PC-3 (cell line): ENCODE data around the gene NEGR1. TPM values are rescaled to one million over a fixed set of nuclear protein-coding genes. Genes with fewer than 3 reads are reported as not detected.
"Not testable (repeated sequence)": the region's sequence is repeated elsewhere in the genome, so short reads cannot be mapped to it uniquely, and the experiment has no call there.

Source experiments
- ATAC-seq: fragments of 200-7000 bp; cut with Tn5 transposase; 2 replicates; pipeline ENCODE4 v1.9.1; 2020; ENCODE audit warnings: mild to moderate bottlenecking, moderate library complexity
- BruUV-seq: library from RNA; stranded (reverse); fragments of 400-500 nt; replicated peaks from 2 replicates; lab custom pipeline; 2021; lab: Mats Ljungman, UMichigan
- CTCF ChIA-PET: fragments of 300-600 bp; sonication (Branson Sonifier 250); formaldehyde crosslinking; loops from one replicate; lab custom pipeline; 2022; ENCODE audit warnings: antibody characterized with exemption; lab: Charles Lee
- POLR2A ChIA-PET: fragments of 300-600 bp; sonication (Branson Sonifier 250); formaldehyde crosslinking; loops from one replicate; lab custom pipeline; 2022; ENCODE audit warnings: antibody characterized with exemption; ENCODE audit not compliant: unreplicated experiment; lab: Charles Lee
- DNase-seq: peaks from one replicate; pipeline ENCODE4 v3.0.0-alpha.2; 2015
- H2AFZ ChIP-seq: fragments of 300-600 bp; sonication (generic); 2 replicates; pipeline ENCODE4 v1.6.0; 2016; ENCODE audit warnings: antibody characterized with exemption, low read length
- H3F3A ChIP-seq: fragments of 300-600 bp; sonication (generic); one replicate; pipeline ENCODE4 v1.6.0; 2017; ENCODE audit warnings: antibody characterized with exemption, low read length, control low read depth, mild to moderate bottlenecking; ENCODE audit not compliant: unreplicated experiment
- H3K27ac ChIP-seq: fragments of 300-600 bp; sonication (generic); 2 replicates; pipeline ENCODE4 v1.5.1; 2016; ENCODE audit warnings: mild to moderate bottlenecking, low read length
- H3K27me3 ChIP-seq: fragments of 300-600 bp; sonication (generic); 2 replicates; pipeline ENCODE4 v1.6.1; 2016; ENCODE audit warnings: low read length, mixed read lengths
- H3K36me3 ChIP-seq: fragments of 300-600 bp; sonication (generic); 2 replicates; pipeline ENCODE4 v1.6.1; 2016; ENCODE audit warnings: low read depth, mixed run types, low read length, mixed read lengths
- H3K4me1 ChIP-seq: fragments of 300-600 bp; sonication (generic); 2 replicates; pipeline ENCODE4 v1.5.1; 2016; ENCODE audit warnings: low read length; ENCODE audit not compliant: insufficient read depth
- H3K4me2 ChIP-seq: fragments of 300-600 bp; sonication (generic); 2 replicates; pipeline ENCODE4 v1.6.0; 2016; ENCODE audit warnings: low read length
- H3K4me3 ChIP-seq: fragments of 300-600 bp; sonication (generic); 2 replicates; pipeline ENCODE4 v1.5.1; 2016; ENCODE audit warnings: mild to moderate bottlenecking, low read length, mixed read lengths
- H3K79me2 ChIP-seq: fragments of 300-600 bp; sonication (generic); 2 replicates; pipeline ENCODE4 v1.6.1; 2017; ENCODE audit warnings: low read length, mixed read lengths
- H3K9ac ChIP-seq: fragments of 300-600 bp; sonication (generic); 2 replicates; pipeline ENCODE4 v1.6.0; 2016; ENCODE audit warnings: mild to moderate bottlenecking, low read length
- H3K9me2 ChIP-seq: fragments of 300-600 bp; sonication (generic); replicated peaks from 2 replicates; pipeline ENCODE4 v1.6.1; 2016; ENCODE audit warnings: mixed run types, low read length, mixed read lengths
- H3K9me3 ChIP-seq: fragments of 300-600 bp; sonication (generic); 2 replicates; pipeline ENCODE4 v1.6.1; 2016; ENCODE audit warnings: low read length, mixed read lengths
- H4K20me1 ChIP-seq: fragments of 300-600 bp; sonication (generic); 2 replicates; pipeline ENCODE4 v1.6.1; 2016; ENCODE audit warnings: low read length, mixed read lengths
- EZH2 ChIP-seq: fragments of 300-600 bp; sonication (generic); IDR thresholded peaks from one replicate; pipeline ENCODE4 v1.6.1; 2017; ENCODE audit warnings: antibody characterized with exemption, mild to moderate bottlenecking, low read length; ENCODE audit not compliant: unreplicated experiment
- EZH2phosphoT487 ChIP-seq: fragments of 300-600 bp; sonication (generic); IDR thresholded peaks from 2 replicates; pipeline ENCODE4 v1.6.1; 2018; ENCODE audit warnings: mild to moderate bottlenecking, antibody characterized with exemption, low read length, borderline replicate concordance
- intact Hi-C: fragments of 100-400 bp; cut with micrococcal nuclease; formaldehyde crosslinking; loops from 2 replicates; pipeline ENCODE4 v1.9.0; 2023
- total RNA-seq: library from RNA; depleted of rRNA; stranded (reverse); fragments of >200 nt; gene quantifications from 2 replicates; pipeline ENCODE4 v1.2.3, GENCODE V29; 2014
- TF ChIP-seq, protein P1 (sequence below): fragments of 300-600 bp; sonication (generic); conservative IDR thresholded peaks from 2 replicates; pipeline ENCODE4 v1.5.1; 2017; ENCODE audit warnings: antibody characterized with exemption, low read depth, mild to moderate bottlenecking, low read length

The NEGR1 gene
- total RNA-seq, 1 experiment from 2014 or later = 3.4 TPM

DNA sequence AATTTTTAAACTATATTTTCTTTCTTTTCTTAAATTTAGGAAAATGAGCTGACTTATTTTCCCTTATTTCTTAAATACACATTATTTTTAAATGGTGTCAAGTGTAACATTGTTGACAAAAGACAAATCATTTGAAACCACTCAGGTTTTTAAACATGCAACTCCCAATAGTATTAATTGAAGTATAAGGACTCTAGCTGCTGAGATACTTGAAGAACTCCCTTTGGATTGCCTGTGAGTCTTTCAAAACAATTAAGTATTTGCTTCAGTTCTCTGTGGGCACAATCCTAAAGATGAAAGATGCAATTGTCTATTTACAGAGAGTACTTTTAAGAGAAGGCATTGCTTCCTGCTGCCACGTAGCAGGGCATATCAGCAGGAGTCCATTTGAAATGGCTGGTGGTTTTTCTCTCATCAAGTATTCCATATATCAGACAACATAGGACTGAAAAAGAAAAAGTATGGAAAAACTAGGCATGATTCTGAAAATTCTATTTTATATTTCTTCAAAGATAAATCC lies 373.4 kb downstream of the NEGR1 start:
- Histone ChIP-seq H3K4me1 (no peaks in the 10 kb centered on the region), H3K4me3 (no peak overlapping the region), H3K9me3 (no peaks in the 10 kb centered on the region), H2AFZ (no peak overlapping the region), H4K20me1 (no peaks in the 10 kb centered on the region), H3K36me3 (no peaks in the 10 kb centered on the region), H3K9ac (no peak overlapping the region), H3K4me2 (no peak overlapping the region), H3K9me2 (no peaks in the 10 kb centered on the region), H3F3A (no peaks in the 10 kb centered on the region), H3K79me2 (no peaks in the 10 kb centered on the region), H3K27me3 (no peaks in the 10 kb centered on the region), H3K27ac (no peak overlapping the region)
- DNase-seq (no peak), ATAC-seq (no peak)
- POLR2A ChIA-PET = no interaction called here
- intact Hi-C loops = no loop called here
- CTCF ChIA-PET = no interaction called here
- TF ChIP-seq EZH2 (no peak), EZH2phosphoT487 (no peak)
- TF ChIP-seq, protein P1, sequence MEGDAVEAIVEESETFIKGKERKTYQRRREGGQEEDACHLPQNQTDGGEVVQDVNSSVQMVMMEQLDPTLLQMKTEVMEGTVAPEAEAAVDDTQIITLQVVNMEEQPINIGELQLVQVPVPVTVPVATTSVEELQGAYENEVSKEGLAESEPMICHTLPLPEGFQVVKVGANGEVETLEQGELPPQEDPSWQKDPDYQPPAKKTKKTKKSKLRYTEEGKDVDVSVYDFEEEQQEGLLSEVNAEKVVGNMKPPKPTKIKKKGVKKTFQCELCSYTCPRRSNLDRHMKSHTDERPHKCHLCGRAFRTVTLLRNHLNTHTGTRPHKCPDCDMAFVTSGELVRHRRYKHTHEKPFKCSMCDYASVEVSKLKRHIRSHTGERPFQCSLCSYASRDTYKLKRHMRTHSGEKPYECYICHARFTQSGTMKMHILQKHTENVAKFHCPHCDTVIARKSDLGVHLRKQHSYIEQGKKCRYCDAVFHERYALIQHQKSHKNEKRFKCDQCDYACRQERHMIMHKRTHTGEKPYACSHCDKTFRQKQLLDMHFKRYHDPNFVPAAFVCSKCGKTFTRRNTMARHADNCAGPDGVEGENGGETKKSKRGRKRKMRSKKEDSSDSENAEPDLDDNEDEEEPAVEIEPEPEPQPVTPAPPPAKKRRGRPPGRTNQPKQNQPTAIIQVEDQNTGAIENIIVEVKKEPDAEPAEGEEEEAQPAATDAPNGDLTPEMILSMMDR = no peak
- BruUV-seq = no TSS peak

DNA sequence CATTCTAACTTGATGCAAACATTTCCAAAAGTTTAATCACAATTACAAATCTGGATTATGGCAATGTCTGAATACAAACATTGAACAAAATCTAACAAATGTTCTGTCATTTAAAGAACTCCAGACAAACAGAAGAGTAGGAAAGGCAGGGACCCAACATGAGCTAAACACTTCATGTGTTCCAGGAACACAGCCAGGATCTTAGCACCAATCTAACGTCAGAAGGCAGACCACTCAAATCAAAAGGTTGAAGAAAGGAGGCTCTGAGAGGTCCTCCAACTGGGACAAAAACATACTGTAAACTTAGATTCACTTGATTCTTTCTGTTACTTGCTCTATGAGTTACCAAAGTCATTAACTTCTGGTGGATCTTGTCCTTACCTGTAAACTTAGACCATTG lies 374.0 kb downstream of the NEGR1 start:
- BruUV-seq = no TSS peak
- Histone ChIP-seq H3F3A (no peaks in the 10 kb centered on the region), H3K27me3 (no peaks in the 10 kb centered on the region), H3K4me2 (no peak overlapping the region), H3K9me2 (no peaks in the 10 kb centered on the region), H3K36me3 (no peaks in the 10 kb centered on the region), H2AFZ (no peak overlapping the region), H3K9me3 (no peaks in the 10 kb centered on the region), H3K4me1 (no peaks in the 10 kb centered on the region), H4K20me1 (no peaks in the 10 kb centered on the region), H3K9ac (no peak overlapping the region), H3K27ac (no peak overlapping the region), H3K79me2 (no peaks in the 10 kb centered on the region), H3K4me3 (no peak overlapping the region)
- ATAC-seq = no peak
- DNase-seq = no peak
- TF ChIP-seq EZH2phosphoT487 (no peak), EZH2 (no peak)
- TF ChIP-seq, protein P1 = no peak
- CTCF ChIA-PET = no interaction called here
- POLR2A ChIA-PET = interaction anchor here (0.6 kb wide), 1 partner anchor 973 kb away, joined by 3 read pairs; no protein-coding TSS in a partner anchor
- intact Hi-C loops = no loop called here

DNA sequence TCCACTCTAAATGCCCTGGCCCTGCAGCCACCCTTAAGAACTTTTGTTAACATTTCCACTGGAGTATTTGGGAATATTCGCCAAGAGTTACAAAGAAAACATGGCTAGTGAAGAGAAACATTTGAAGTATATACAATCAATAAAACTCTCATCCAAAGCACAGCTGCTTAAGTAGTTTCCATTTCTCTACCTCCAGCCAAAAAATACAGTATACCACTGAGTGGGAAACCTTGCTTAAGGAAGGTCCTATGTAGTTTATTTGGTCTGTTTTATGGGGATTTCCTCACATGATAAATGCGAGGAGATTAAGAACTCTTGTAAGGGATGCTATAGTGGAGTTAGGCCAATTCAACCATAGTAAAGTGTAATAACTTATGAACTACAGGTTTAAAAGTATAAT lies 382.5 kb downstream of the NEGR1 start:
- Histone ChIP-seq H2AFZ (no peak overlapping the region), H3K9me3 (no peaks in the 10 kb centered on the region), H3K4me2 (no peak overlapping the region), H3K79me2 (no peaks in the 10 kb centered on the region), H3K9ac (no peak overlapping the region), H3K27ac (no peak overlapping the region), H3F3A (no peaks in the 10 kb centered on the region), H3K4me1 (no peaks in the 10 kb centered on the region), H3K9me2 (no peaks in the 10 kb centered on the region), H3K27me3 (no peaks in the 10 kb centered on the region), H3K36me3 (no peaks in the 10 kb centered on the region), H4K20me1 (no peaks in the 10 kb centered on the region), H3K4me3 (no peak overlapping the region)
- intact Hi-C loops = loop anchor here (2.0 kb wide), 1 partner anchor 19 kb away; no protein-coding TSS in a partner anchor
- POLR2A ChIA-PET = no interaction called here
- no TSS peak for BruUV-seq
- DNase-seq (no peak), ATAC-seq (no peak)
- CTCF ChIA-PET = no interaction called here
- TF ChIP-seq EZH2phosphoT487 (no peak), EZH2 (no peak)
- TF ChIP-seq, protein P1 = no peak

DNA sequence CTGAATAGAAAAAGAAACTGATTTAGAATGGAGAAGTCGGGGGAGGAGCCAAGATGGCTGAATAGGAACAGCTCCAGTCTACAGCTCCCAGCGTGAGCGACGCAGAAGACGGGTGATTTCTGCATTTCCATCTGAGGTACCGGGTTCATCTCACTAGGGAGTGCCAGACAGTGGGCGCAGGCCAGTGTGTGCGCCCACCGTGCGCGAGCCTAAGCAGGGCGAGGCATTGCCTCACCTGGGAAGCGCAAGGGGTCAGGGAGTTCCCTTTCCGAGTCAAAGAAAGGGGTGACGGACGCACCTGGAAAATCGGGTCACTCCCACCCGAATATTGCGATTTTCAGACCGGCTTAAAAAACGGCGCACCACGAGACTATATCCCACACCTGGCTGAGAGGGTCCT lies 394.2 kb downstream of the NEGR1 start:
- H3F3A ChIP-seq, CTCF ChIA-PET, POLR2A ChIA-PET, H3K9me3 ChIP-seq, H4K20me1 ChIP-seq, H3K4me2 ChIP-seq, H3K36me3 ChIP-seq, H3K27me3 ChIP-seq, H3K9me2 ChIP-seq, H3K4me1 ChIP-seq, BruUV-seq, ATAC-seq, H2AFZ ChIP-seq, DNase-seq, intact Hi-C loops, H3K4me3 ChIP-seq, H3K79me2 ChIP-seq, H3K27ac ChIP-seq, H3K9ac ChIP-seq: not testable (repeated sequence)
